Measurements from ENCODE around the gene SNAPIN.

- TF ChIP-seq CTCF (IDR thresholded peaks at IDR 0.05; ENCODE audit: low read depth, low read length) = no peak
- TF ChIP-seq POLR2A (IDR thresholded peaks at IDR 0.05; ENCODE audit: extremely low read depth, insufficient read length) = no peak
Measured at GRCh38 chr1:153623101-153623500, 35.4 kb upstream of the SNAPIN start.
